Keratinocyte (primary cell): ENCODE data around the gene PCK1. TPM values are rescaled to one million over a fixed set of nuclear protein-coding genes. Genes with fewer than 3 reads are reported as not detected.

Source experiments
- DNase-seq: peaks from one replicate; pipeline ENCODE4 v3.0.0-alpha.2; 2011; ENCODE audit warnings: low read depth, missing footprints, low spot score
- FAIRE-seq: peaks from 2 replicates; lab custom pipeline; 2011; peaks lifted over from hg19 to GRCh38; lab: Jason Lieb, UNC
- H2AFZ ChIP-seq: 2 replicates; pipeline ENCODE4 v1.6.0; 2012; ENCODE audit warnings: low read length, control low read depth, inconsistent platforms; ENCODE audit not compliant: control insufficient read depth
- H3K27ac ChIP-seq: 2 replicates; pipeline ENCODE4 v1.5.1; 2011; ENCODE audit warnings: low read length; ENCODE audit not compliant: control insufficient read depth, insufficient read depth
- H3K27me3 ChIP-seq: 3 replicates; pipeline ENCODE4 v1.6.0; 2011; ENCODE audit warnings: low read length; ENCODE audit not compliant: control insufficient read depth, insufficient read depth; ENCODE audit errors: extremely low read depth
- H3K36me3 ChIP-seq, 2 experiments: 2 replicates in 1 of 2; 3 replicates in 1 of 2; pipeline ENCODE4 v1.5.1; 2011; ENCODE audit warnings: low read length in 2 of 2, mild to moderate bottlenecking in 1 of 2; ENCODE audit not compliant: control insufficient read depth in 2 of 2, insufficient read depth in 2 of 2; ENCODE audit errors: extremely low read depth in 1 of 2
- H3K4me1 ChIP-seq: 3 replicates; pipeline ENCODE4 v1.5.1; 2011; ENCODE audit warnings: low read length; ENCODE audit not compliant: control insufficient read depth, insufficient read depth; ENCODE audit errors: extremely low read depth
- H3K4me2 ChIP-seq: 3 replicates; pipeline ENCODE4 v1.6.0; 2011; ENCODE audit warnings: low read depth, low read length; ENCODE audit not compliant: control insufficient read depth, insufficient read depth; ENCODE audit errors: extremely low read depth
- H3K4me3 ChIP-seq, 3 experiments: fragments of 200-600 bp in 1 of 3; sonication (generic) in 1 of 3; 2 replicates in 2 of 3; 3 replicates in 1 of 3; pipeline ENCODE4 v1.5.1; 2011 to 2016; ENCODE audit warnings: low read length in 3 of 3, mild to moderate bottlenecking in 3 of 3, control low read depth in 2 of 3, inconsistent platforms in 1 of 3, low read depth in 1 of 3, mixed read lengths in 1 of 3, mixed run types in 1 of 3, moderate library complexity in 1 of 3; ENCODE audit not compliant: control insufficient read depth in 2 of 3, insufficient read depth in 2 of 3; ENCODE audit errors: extremely low read depth in 1 of 3
- H3K79me2 ChIP-seq: 2 replicates; pipeline ENCODE4 v1.6.0; 2012; ENCODE audit warnings: low read length; ENCODE audit not compliant: control insufficient read depth, insufficient read depth
- H3K9ac ChIP-seq: 3 replicates; pipeline ENCODE4 v1.6.0; 2011; ENCODE audit warnings: low read length; ENCODE audit not compliant: control insufficient read depth, insufficient read depth; ENCODE audit errors: extremely low read depth
- H3K9me1 ChIP-seq: 3 replicates; pipeline ENCODE4 v1.6.0; 2011; ENCODE audit warnings: low read length; ENCODE audit not compliant: control insufficient read depth, insufficient read depth; ENCODE audit errors: extremely low read depth
- H3K9me3 ChIP-seq: 2 replicates; pipeline ENCODE4 v1.5.1; 2012; ENCODE audit warnings: low read depth, low read length; ENCODE audit not compliant: control insufficient read depth
- H4K20me1 ChIP-seq: 3 replicates; pipeline ENCODE4 v1.6.0; 2011; ENCODE audit warnings: low read length; ENCODE audit not compliant: control insufficient read depth, insufficient read depth; ENCODE audit errors: extremely low read depth
- EZH2 ChIP-seq: IDR thresholded peaks from one replicate; pipeline ENCODE4 v1.6.1; 2012; ENCODE audit warnings: inconsistent platforms, mild to moderate bottlenecking, low read length, moderate library complexity
- dilution Hi-C: fragments of 300-500 bp; cut with MboI; formaldehyde crosslinking; loops from one replicate; pipeline ENCODE4 v1.7.0; 2020; ENCODE audit warnings: low sequenced_read_pairs; ENCODE audit not compliant: extremely low pct_ligation_motif_present
- polyA plus RNA-seq, 5 experiments: library from polyadenylated mRNA; depleted of rRNA in 3 of 5; stranded (reverse) in 3 of 5; stranded (forward) in 1 of 5; unstranded in 1 of 5; fragments of >200 nt; gene quantifications; 1 replicate in 1 of 5; 2 replicates in 3 of 5; 3 replicates in 1 of 5; pipeline versions ENCODE4 v1.2.1 to v1.2.3, GENCODE V29; 2011 to 2012; ENCODE audit warnings: missing spikeins in 2 of 5, low read depth in 1 of 5, low replicate concordance in 1 of 5
- TF ChIP-seq, protein P1 (sequence below), 3 experiments: IDR thresholded peaks in 1 of 3; conservative IDR thresholded peaks in 1 of 3; optimal IDR thresholded peaks in 1 of 3; 2 replicates in 2 of 3; 3 replicates in 1 of 3; pipeline versions ENCODE3 to v1.5.1; 2011; ENCODE audit warnings: low read length in 3 of 3, mild to moderate bottlenecking in 3 of 3, moderate library complexity in 2 of 3, control low read depth in 1 of 3, inconsistent platforms in 1 of 3; ENCODE audit not compliant: insufficient read depth in 2 of 3; ENCODE audit errors: extremely low read depth in 1 of 3

PCK1 gene
- polyA plus RNA-seq, 1 donor (not counting 4 experiments of a cell fraction or from before 2014, with no cell fraction given), result not detected

DNA sequence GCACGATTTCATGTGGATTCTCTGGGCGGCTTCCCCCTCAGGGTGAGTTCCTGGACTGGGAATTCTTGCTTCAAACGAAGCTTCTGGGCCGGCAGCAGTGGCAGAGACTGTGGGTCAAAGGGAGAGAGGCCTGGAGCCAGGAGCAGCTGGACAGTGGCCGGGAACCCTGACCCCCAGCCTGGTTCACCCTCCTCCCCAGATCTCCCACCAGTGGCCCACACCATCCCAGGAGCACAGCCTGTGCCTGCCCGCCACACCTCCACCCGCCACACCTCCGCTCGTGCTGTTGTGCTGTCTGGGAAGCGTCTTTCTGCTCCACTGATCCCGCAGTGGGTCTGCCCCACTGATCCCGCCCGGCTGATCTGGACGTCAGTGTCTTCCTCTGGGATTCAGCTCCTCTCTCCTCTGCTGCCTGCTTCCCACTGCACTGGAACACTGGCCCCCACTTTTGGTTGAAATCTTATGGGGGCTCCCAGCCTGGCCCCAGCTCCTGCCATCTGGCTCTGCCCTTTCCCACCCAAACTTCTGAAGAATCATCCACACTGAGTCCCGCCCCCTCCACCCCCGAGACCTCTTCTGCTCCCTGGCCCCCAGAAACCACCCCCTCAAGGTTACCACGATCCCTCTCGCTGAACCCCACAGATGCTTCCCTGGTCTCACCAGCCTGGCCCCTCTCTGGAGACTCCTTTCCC, 49.5 kb downstream of the PCK1 start:
- peaks cover 2% of the 10 kb centered on the region for H4K20me1 ChIP-seq
- dilution Hi-C loops, result loop anchor here (25.0 kb wide), 1 partner anchor 577 kb away; no protein-coding TSS in a partner anchor
- no peaks in the 10 kb centered on the region for H3K9me3 ChIP-seq
- H3K9me1 ChIP-seq, result no peaks in the 10 kb centered on the region
- no peak overlapping the region for H3K4me2 ChIP-seq
- H3K4me1 ChIP-seq, result no peaks in the 10 kb centered on the region
- H3K4me3 ChIP-seq, result no peak overlapping the region
- no peaks in the 10 kb centered on the region for H3K36me3 ChIP-seq
- no peaks in the 10 kb centered on the region for H3K79me2 ChIP-seq
- TF ChIP-seq, protein P1, sequence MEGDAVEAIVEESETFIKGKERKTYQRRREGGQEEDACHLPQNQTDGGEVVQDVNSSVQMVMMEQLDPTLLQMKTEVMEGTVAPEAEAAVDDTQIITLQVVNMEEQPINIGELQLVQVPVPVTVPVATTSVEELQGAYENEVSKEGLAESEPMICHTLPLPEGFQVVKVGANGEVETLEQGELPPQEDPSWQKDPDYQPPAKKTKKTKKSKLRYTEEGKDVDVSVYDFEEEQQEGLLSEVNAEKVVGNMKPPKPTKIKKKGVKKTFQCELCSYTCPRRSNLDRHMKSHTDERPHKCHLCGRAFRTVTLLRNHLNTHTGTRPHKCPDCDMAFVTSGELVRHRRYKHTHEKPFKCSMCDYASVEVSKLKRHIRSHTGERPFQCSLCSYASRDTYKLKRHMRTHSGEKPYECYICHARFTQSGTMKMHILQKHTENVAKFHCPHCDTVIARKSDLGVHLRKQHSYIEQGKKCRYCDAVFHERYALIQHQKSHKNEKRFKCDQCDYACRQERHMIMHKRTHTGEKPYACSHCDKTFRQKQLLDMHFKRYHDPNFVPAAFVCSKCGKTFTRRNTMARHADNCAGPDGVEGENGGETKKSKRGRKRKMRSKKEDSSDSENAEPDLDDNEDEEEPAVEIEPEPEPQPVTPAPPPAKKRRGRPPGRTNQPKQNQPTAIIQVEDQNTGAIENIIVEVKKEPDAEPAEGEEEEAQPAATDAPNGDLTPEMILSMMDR (optimal IDR thresholded peaks at IDR 0.05 in 1 of 3, IDR thresholded peaks at IDR 0.05 in 1 of 3, conservative IDR thresholded peaks at IDR 0.05 in 1 of 3; ENCODE audit: extremely low read depth in 1 of 3, insufficient read depth in 2 of 3, low read length in 3 of 3), result no peak
- TF ChIP-seq EZH2, result no peak
- H3K9ac ChIP-seq, result no peak overlapping the region
- H3K27me3 ChIP-seq, result peaks cover 58% of the 10 kb centered on the region
- no peak overlapping the region for H2AFZ ChIP-seq
- no peak overlapping the region for H3K27ac ChIP-seq
- DNase-seq (no peak), FAIRE-seq (no peak)

DNA sequence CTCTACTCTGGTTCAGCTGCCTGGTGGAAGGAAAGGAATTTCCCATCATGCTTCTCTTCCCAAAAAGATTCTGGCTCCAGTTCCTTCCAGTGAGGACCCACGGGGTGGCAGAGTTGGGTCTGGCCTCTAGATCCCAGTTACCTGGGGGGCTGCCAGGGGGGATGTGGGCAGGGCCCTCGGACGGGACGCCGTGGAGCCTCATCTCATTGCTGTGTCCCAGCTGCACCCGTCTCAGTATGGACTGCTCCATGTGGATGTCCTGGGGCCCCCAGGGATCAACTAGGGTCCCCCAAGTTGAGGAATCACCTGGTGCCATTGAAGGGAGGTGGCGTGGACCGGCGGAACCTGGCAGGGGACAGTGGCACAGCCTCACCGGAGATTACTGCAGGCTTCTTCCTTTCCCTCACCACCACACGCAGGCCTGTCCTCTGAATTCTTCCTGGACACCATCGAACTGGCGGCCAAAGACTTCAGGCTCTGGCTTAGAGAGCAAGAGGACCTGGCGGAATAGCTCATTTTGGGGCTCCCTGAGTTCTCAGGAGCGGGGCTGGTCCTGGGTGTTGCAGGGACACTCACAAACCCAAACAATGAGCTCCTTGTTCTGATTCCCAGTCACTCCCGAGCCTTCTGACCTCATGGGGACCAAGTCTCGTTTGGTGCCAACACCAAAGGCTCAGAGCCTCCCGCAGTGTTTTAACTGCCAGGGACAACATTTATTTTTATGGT, 50.8 kb downstream of the PCK1 start:
- H3K4me3 ChIP-seq, result no peak overlapping the region
- H2AFZ ChIP-seq, result no peak overlapping the region
- no peak overlapping the region for H3K9ac ChIP-seq
- no peak overlapping the region for H3K27ac ChIP-seq
- FAIRE-seq, result no peak
- H3K9me3 ChIP-seq, result no peaks in the 10 kb centered on the region
- no peak overlapping the region for H3K4me2 ChIP-seq
- dilution Hi-C loops, result loop anchor here (25.0 kb wide), 1 partner anchor 576 kb away; no protein-coding TSS in a partner anchor
- H3K9me1 ChIP-seq, result no peaks in the 10 kb centered on the region
- H3K27me3 ChIP-seq, result peaks cover 63% of the 10 kb centered on the region
- no peaks in the 10 kb centered on the region for H3K4me1 ChIP-seq
- no peak for DNase-seq
- peaks cover 4% of the 10 kb centered on the region for H4K20me1 ChIP-seq
- H3K36me3 ChIP-seq, result no peaks in the 10 kb centered on the region
- H3K79me2 ChIP-seq, result no peaks in the 10 kb centered on the region
- no peak for TF ChIP-seq EZH2
- TF ChIP-seq, protein P1 (optimal IDR thresholded peaks at IDR 0.05 in 1 of 3, IDR thresholded peaks at IDR 0.05 in 1 of 3, conservative IDR thresholded peaks at IDR 0.05 in 1 of 3; ENCODE audit: extremely low read depth in 1 of 3, insufficient read depth in 2 of 3, low read length in 3 of 3), result no peak
